NCI-H1436 (cell line): ENCODE measurements around the gene NLGN2.

Experiments
- DNase-seq: peaks from one replicate; lab custom pipeline; 2025; lab: John Stamatoyannopoulos, UW

The NLGN2 gene

GRCh38 chr17:7414837-7415236 lies 7.2 kb downstream of the NLGN2 start:
- DNase-seq: no peak

GRCh38 chr17:7415784-7416183 lies 8.1 kb downstream of the NLGN2 start:
- DNase-seq: no peak

GRCh38 chr17:7416323-7416722 lies 8.7 kb downstream of the NLGN2 start:
- no peak for DNase-seq

- DNase-seq: no peak
These were observed 9.5 kb downstream of the NLGN2 start for GRCh38 chr17:7417056-7417655.

GRCh38 chr17:7418472-7419152 lies 11.0 kb downstream of the NLGN2 start:
- DNase-seq: no peak

GRCh38 chr17:7419819-7420610 lies 12.4 kb downstream of the NLGN2 start, which contains the start of gene SPEM1:
Gene SPEM1 (plus strand): TSS chr17:7420324. CDS start chr17:7420385, 61 bp downstream.
- no peak for DNase-seq

- DNase-seq: no peak
These were observed 13.5 kb downstream of the NLGN2 start for GRCh38 chr17:7421186-7421585.

- no peak for DNase-seq
These were observed 16.0 kb downstream of the NLGN2 start for GRCh38 chr17:7423679-7424078.

GRCh38 chr17:7425316-7425715 lies 17.7 kb downstream of the NLGN2 start, which contains the start of gene SPEM2:
Gene SPEM2 (plus strand): TSS chr17:7425616. CDS start chr17:7425689, 73 bp downstream.
- no peak for DNase-seq

GRCh38 chr17:7425756-7426155 lies 18.1 kb downstream of the NLGN2 start:
- no peak for DNase-seq

- no peak for DNase-seq
These were observed 18.7 kb downstream of the NLGN2 start for GRCh38 chr17:7426203-7426863.

GRCh38 chr17:7426896-7427489 lies 19.3 kb downstream of the NLGN2 start:
- DNase-seq: no peak

GRCh38 chr17:7427549-7427948 lies 19.9 kb downstream of the NLGN2 start:
- no peak for DNase-seq

GRCh38 chr17:7428557-7428956 lies 20.9 kb downstream of the NLGN2 start, which contains the start of gene SPEM3:
Gene SPEM3 (plus strand): TSS chr17:7428857. CDS start chr17:7428903, 46 bp downstream.
- DNase-seq: no peak

- DNase-seq: no peak
These were observed 22.1 kb downstream of the NLGN2 start for GRCh38 chr17:7429722-7430121.

GRCh38 chr17:7431231-7431630 lies 23.6 kb downstream of the NLGN2 start:
- DNase-seq: no peak

- no peak for DNase-seq
These were observed 24.7 kb downstream of the NLGN2 start for GRCh38 chr17:7432296-7432695.

GRCh38 chr17:7435676-7436555 lies 28.3 kb downstream of the NLGN2 start:
- DNase-seq: peak; percentile 15

GRCh38 chr17:7436556-7437368 lies 29.1 kb downstream of the NLGN2 start:
- peak; percentile 67 for DNase-seq

- DNase-seq: no peak
These were observed 29.8 kb downstream of the NLGN2 start for GRCh38 chr17:7437369-7437863.
